ENCODE results near the gene PML. TPM values are rescaled to one million over a fixed set of nuclear protein-coding genes. Genes with fewer than 3 reads are reported as not detected.

Gene PML
- total and polyA plus RNA-seq, 9 of the 15 experiments (the other 6 are each of a cell fraction or from before 2014, with no cell fraction given) = 5.0 to 50.7 (median 10.1) TPM

DNA sequence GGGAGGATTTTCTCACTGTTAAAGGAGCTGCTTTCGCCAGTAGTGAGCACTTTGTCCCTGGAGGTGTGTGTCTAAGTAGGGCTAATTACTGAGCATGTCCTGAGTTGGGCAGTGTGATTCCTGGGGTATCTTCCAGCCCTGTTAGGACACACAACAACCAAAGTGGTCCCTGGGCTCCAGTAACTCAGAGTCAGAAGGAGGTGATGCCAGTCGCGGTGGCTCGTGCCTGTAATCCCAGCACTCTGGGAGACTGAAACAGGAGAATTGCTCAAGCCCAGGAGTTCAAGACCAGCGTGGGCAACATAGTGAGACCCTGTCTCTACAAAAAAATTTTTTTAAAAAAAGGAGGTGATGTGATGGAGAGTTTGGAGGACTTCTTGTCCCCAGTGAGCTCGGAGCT, 37.5 kb downstream of the PML start:
- in situ Hi-C loops (cut with MboI) = no loop called here
- H3K4me1 ChIP-seq (replicated peaks in 1 of 2; ENCODE audit: control insufficient read depth in 2 of 2, insufficient read depth in 2 of 2, low read length in 2 of 2) = peaks cover 4 to 10% of the 10 kb centered on the region in 2 experiments; a peak in 1 of 5 replicates
- H3K79me2 ChIP-seq (ENCODE audit: control insufficient read depth, insufficient read depth, low read length) = no peaks in the 10 kb centered on the region
- H4K20me1 ChIP-seq (replicated peaks; ENCODE audit: control insufficient read depth, insufficient read depth, low read length) = peaks cover 4% of the 10 kb centered on the region; the same call in 1 of the 2 replicates
- H3K9me3 ChIP-seq (replicated peaks; ENCODE audit: control insufficient read depth, insufficient read depth, low read depth, low read length) = no peaks in the 10 kb centered on the region
- peaks cover 3% of the 10 kb centered on the region for H3K9me1 ChIP-seq (ENCODE audit: control insufficient read depth, insufficient read depth, low read length)
- ATAC-seq = no peak
- no peaks in the 10 kb centered on the region for H3K27me3 ChIP-seq (ENCODE audit: control insufficient read depth in 2 of 2, insufficient read depth in 2 of 2, low read length in 2 of 2)
- POLR2A ChIA-PET = interaction anchor here (0.6 to 0.9 kb wide), 2 partner anchors 9 to 224 kb away, joined by 3 read pairs; no protein-coding TSS in a partner anchor
- H3K27ac ChIP-seq (ENCODE audit: extremely low read depth, low read depth, low read length) = no peak overlapping the region
- DNase-seq (ENCODE audit: extremely low read depth in 1 of 4, low spot score in 3 of 4) = no peak
- FAIRE-seq = no peak
- BruUV-seq (replicated peaks) = no TSS peak
- H3K4me3 ChIP-seq = no peak overlapping the region
- H3K4me2 ChIP-seq (ENCODE audit: insufficient read depth, low read length) = no peak overlapping the region
- H2AFZ ChIP-seq (ENCODE audit: low read depth, low read length) = no peak overlapping the region
- 91% methylated on average over 5 of the region's 6 CpGs for WGBS (ENCODE audit: insufficient coverage, low coverage, missing lambda C conversion rate)
- peaks cover 64% of the 10 kb centered on the region; the same call in 2 of the 3 replicates for H3K36me3 ChIP-seq (ENCODE audit: control insufficient read depth, insufficient read depth, low read length)
- H3K9ac ChIP-seq (ENCODE audit: insufficient read depth in 1 of 2, low read depth in 2 of 2, low read length in 2 of 2) = no peak overlapping the region; a peak in 1 of 4 replicates
- intact Hi-C loops (cut with micrococcal nuclease) = no loop called here
- TF ChIP-seq NR2C1 (IDR thresholded peaks at IDR 0.05) (no peak), NR2C1 (tag; IDR thresholded peaks at IDR 0.05) (no peak)
- CTCF ChIA-PET (ENCODE audit: low intra/inter-chr PET ratio) = no interaction called here

DNA sequence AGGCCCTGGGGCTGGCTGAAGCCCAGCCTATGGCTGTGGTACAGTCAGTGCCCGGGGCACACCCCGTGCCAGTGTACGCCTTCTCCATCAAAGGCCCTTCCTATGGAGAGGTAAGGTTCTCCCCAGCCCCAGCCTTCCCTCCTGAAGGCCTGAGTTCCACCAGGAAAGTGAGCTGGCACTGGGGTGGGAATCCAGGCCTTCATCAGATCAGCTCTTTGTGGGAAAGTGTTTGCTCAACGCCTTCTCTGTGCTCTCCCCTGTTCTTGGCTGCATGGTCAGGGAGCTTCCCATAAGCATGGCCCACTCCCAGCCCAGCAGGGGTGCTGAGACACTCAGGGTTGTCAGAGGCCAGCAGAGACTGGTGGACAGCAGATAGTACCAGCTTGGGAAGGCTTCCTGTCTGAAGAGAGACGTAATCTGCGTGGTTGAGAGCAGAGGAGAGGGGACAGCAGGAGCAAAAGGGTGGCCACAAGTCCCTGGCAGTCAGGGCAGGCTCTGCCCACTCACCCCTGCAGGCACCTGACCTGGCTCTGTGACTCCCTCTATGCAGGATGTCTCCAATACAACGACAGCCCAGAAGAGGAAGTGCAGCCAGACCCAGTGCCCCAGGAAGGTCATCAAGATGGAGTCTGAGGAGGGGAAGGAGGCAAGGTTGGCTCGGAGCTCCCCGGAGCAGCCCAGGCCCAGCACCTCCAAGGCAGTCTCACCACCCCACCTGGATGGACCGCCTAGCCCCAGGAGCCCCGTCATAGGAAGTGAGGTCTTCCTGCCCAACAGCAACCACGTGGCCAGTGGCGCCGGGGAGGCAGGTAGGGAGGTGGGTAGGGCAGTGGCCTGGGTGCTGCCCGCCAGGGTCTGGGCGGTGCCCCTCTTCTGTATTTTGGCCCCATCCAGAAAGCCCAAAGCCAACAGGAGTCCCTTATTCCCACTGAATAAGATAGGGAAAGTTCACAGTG, 38.4 kb downstream of the PML start:
- Histone ChIP-seq H3K4me3 (no peak overlapping the region), H3K9me3 (replicated peaks; ENCODE audit: control insufficient read depth, insufficient read depth, low read depth, low read length) (no peaks in the 10 kb centered on the region), H3K9me1 (ENCODE audit: control insufficient read depth, insufficient read depth, low read length) (peaks cover 3% of the 10 kb centered on the region), H3K27ac (ENCODE audit: extremely low read depth, low read depth, low read length) (no peak overlapping the region; the same call in 2 of the 3 replicates), H3K4me1 (replicated peaks in 1 of 2; ENCODE audit: control insufficient read depth in 2 of 2, insufficient read depth in 2 of 2, low read length in 2 of 2) (peaks cover 4 to 10% of the 10 kb centered on the region in 2 experiments; a peak in 1 of 5 replicates), H3K79me2 (ENCODE audit: control insufficient read depth, insufficient read depth, low read length) (no peaks in the 10 kb centered on the region), H3K27me3 (ENCODE audit: control insufficient read depth in 2 of 2, insufficient read depth in 2 of 2, low read length in 2 of 2) (no peaks in the 10 kb centered on the region), H3K36me3 (ENCODE audit: control insufficient read depth, insufficient read depth, low read length) (peaks cover 63% of the 10 kb centered on the region; the same call in 2 of the 3 replicates), H3K4me2 (ENCODE audit: insufficient read depth, low read length) (no peak overlapping the region), H3K9ac (ENCODE audit: insufficient read depth in 1 of 2, low read depth in 2 of 2, low read length in 2 of 2) (peak overlapping the region in 1 of 2 experiments; percentile 71; a peak in 2 of 4 replicates), H2AFZ (ENCODE audit: low read depth, low read length) (no peak overlapping the region), H4K20me1 (replicated peaks; ENCODE audit: control insufficient read depth, insufficient read depth, low read length) (peaks cover 4% of the 10 kb centered on the region)
- no peak for DNase-seq (ENCODE audit: extremely low read depth in 1 of 4, low spot score in 3 of 4)
- intact Hi-C loops (cut with micrococcal nuclease) = no loop called here
- ATAC-seq = no peak
- in situ Hi-C loops (cut with MboI) = no loop called here
- CTCF ChIA-PET (ENCODE audit: low intra/inter-chr PET ratio) = no interaction called here
- FAIRE-seq = no peak
- 81% methylated on average over 16 of the region's 16 CpGs for WGBS (ENCODE audit: insufficient coverage, low coverage, missing lambda C conversion rate)
- POLR2A ChIA-PET = no interaction called here
- no TSS peak for BruUV-seq (replicated peaks)
- TF ChIP-seq SPI1 (IDR thresholded peaks at IDR 0.05; ENCODE audit: borderline replicate concordance, low read depth, low read length) (peak; percentile 87), ASH1L (IDR thresholded peaks at IDR 0.05; ENCODE audit: borderline replicate concordance, low read depth, partially characterized antibody) (no peak), NFIX (CRISPR knock-in tag; IDR thresholded peaks at IDR 0.05; ENCODE audit: low read depth) (no peak)
- TF ChIP-seq, protein P1, sequence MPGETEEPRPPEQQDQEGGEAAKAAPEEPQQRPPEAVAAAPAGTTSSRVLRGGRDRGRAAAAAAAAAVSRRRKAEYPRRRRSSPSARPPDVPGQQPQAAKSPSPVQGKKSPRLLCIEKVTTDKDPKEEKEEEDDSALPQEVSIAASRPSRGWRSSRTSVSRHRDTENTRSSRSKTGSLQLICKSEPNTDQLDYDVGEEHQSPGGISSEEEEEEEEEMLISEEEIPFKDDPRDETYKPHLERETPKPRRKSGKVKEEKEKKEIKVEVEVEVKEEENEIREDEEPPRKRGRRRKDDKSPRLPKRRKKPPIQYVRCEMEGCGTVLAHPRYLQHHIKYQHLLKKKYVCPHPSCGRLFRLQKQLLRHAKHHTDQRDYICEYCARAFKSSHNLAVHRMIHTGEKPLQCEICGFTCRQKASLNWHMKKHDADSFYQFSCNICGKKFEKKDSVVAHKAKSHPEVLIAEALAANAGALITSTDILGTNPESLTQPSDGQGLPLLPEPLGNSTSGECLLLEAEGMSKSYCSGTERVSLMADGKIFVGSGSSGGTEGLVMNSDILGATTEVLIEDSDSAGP (CRISPR knock-in tag; IDR thresholded peaks at IDR 0.05) = no peak
- TF ChIP-seq, protein P2, sequence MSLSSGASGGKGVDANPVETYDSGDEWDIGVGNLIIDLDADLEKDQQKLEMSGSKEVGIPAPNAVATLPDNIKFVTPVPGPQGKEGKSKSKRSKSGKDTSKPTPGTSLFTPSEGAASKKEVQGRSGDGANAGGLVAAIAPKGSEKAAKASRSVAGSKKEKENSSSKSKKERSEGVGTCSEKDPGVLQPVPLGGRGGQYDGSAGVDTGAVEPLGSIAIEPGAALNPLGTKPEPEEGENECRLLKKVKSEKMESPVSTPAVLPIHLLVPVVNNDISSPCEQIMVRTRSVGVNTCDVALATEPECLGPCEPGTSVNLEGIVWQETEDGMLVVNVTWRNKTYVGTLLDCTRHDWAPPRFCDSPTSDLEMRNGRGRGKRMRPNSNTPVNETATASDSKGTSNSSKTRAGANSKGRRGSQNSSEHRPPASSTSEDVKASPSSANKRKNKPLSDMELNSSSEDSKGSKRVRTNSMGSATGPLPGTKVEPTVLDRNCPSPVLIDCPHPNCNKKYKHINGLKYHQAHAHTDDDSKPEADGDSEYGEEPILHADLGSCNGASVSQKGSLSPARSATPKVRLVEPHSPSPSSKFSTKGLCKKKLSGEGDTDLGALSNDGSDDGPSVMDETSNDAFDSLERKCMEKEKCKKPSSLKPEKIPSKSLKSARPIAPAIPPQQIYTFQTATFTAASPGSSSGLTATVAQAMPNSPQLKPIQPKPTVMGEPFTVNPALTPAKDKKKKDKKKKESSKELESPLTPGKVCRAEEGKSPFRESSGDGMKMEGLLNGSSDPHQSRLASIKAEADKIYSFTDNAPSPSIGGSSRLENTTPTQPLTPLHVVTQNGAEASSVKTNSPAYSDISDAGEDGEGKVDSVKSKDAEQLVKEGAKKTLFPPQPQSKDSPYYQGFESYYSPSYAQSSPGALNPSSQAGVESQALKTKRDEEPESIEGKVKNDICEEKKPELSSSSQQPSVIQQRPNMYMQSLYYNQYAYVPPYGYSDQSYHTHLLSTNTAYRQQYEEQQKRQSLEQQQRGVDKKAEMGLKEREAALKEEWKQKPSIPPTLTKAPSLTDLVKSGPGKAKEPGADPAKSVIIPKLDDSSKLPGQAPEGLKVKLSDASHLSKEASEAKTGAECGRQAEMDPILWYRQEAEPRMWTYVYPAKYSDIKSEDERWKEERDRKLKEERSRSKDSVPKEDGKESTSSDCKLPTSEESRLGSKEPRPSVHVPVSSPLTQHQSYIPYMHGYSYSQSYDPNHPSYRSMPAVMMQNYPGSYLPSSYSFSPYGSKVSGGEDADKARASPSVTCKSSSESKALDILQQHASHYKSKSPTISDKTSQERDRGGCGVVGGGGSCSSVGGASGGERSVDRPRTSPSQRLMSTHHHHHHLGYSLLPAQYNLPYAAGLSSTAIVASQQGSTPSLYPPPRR (CRISPR knock-in tag; IDR thresholded peaks at IDR 0.05; ENCODE audit: borderline replicate concordance) = no peak

Measured in K562 (cell line).